DMS153 treated with DMSO at 0.1 percent for 48 hours (cell line): Measurements from ENCODE around the gene SIRPA.

ENCODE experiments used
- DNase-seq: peaks from one replicate; lab custom pipeline; 2025; ENCODE audit not compliant: unreplicated experiment; lab: John Stamatoyannopoulos, UW

SIRPA gene

DNA sequence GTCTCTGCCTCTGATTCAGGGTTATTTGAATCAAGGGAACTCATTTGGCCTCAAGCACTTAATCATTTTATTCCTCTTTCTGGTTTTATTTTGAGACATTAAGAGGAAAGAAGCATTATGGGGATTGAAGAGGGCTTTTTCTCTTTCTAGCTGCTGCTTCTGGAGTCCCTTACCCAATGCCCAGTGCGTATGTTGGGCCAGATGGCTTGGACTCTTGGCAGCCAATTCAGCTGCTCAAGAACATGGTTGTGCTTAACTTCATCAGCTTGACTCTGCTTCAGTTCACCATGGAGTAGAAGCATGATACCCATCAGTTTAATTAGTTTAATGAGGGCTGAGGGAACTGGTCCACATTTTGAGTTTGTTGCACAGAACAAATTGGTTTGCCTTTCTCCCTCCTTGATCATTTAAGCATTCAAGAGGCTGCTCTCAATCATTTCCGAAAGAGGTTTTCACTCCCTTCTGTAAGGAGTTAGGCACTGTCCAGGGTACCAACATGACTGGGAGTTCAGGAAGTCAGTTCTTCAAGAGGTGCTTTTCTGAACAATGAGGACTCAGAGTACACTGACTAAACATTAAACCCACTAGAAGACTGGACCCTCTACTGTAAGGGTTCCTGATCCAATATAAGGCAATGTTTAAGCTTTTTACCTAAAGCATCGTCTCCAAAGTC lies 84.0 kb downstream of the SIRPA start:
- no peak for DNase-seq

DNA sequence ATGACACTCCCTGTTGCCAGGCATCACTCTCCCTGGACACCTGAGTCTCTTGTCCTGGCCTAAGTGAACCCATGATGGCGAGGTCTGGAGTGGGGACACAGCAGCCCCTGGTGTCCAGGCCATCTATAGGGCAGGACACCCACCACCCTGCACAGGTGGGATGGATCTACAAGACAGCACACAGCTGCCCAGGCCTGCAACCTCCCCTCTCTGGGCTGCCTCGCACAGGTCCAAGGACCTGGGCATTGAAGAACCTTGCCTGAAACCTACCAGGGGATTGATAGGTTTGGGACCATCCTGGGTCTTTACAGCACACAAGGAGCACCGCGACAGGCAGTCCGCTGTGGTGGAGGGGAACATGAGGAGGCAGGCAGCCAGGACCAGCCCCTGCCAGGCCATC lies 87.5 kb downstream of the SIRPA start:
- DNase-seq, result no peak

DNA sequence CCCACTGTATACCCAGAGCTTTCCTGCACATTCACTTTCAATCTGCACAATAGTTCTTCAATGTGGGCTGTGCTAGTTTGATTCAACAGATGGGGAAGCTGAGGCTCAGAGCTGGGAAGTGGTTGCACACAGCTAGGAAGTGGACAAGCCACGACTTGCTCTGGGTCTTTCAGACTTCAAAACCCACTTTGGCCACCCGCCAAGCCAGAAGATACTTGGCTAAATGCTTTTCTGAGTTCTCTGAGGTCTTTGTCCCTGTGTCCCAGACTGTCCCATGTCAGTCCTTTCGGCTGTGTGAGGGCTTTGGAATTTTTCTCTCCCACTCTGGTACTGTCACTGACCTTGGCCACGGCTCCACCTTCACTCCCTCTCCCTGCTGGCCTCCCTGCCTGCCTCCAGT lies 88.1 kb downstream of the SIRPA start:
- no peak for DNase-seq

DNA sequence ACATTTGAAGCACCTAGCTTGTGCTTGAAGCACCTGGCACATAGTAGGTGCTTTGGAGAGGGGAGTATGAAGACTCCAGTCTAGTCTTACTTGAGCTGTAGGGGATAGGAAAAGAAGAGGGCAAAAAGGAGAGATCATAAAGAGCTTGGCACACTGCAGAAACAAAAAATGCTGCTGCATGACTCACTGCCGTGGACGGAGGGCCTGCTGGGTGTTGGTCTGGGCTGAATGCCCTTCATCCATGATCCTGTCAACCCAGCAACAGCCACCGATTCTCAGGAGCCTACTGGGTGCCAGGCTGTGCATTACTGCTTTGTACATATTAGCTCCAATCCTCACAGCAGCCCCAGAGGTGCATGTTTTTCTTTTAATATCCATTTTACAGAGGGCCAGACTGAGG lies 92.6 kb downstream of the SIRPA start:
- DNase-seq, result no peak
